ENCODE results near the gene PKN1.

PKN1 gene

DNA sequence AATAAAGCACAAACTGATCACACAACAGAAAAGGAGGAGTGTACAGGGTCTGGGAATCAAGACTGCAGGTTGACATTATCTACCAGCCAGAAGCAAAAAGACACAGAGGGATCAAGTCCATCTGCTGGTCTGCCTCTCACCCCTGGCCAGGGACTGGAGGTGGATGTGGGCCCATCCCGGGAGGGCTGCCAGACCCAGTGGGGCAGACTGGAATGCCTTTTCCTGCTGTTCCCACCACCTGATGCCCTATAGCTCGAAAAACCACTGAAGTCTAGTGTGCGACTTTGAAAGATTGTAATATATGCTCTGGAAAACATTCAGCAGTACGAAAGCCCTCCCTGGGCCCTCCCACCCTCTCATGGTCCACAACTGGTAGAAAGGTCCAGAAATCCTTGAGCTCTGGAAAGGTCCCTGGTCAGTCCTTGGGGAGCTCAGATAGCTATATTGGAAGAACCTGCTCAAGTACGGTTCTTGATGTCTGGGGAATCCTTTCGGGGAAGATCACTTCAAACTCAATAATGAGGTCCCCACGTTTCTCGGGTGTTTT is 82.5 kb downstream of the PKN1 start:
- DNase-seq (ENCODE audit: low read depth), result no peak

DNA sequence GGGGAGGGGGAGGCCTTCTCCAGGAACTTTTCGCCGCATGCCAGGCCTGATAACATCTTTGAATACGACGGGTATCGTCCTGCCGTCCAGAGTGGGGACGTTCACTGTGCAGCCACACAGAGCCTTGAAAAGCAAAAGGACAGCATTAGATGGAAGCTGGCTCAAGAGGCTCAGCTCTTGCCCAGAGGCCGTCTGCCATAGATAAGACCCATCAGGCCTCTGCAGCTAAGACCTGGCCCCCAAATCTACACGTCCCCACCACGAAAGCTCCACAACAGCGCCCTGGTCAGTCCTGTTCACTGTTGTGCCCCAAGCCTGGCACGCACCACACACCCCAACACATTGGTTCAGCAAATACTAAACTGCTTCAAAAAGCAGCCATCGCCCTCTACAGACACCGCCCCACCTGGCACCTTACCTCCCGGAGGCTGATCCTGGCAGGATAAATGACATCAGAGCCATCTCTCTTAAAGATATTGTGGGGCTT is 83.0 kb downstream of the PKN1 start:
- no peak for DNase-seq (ENCODE audit: low read depth)

DNA sequence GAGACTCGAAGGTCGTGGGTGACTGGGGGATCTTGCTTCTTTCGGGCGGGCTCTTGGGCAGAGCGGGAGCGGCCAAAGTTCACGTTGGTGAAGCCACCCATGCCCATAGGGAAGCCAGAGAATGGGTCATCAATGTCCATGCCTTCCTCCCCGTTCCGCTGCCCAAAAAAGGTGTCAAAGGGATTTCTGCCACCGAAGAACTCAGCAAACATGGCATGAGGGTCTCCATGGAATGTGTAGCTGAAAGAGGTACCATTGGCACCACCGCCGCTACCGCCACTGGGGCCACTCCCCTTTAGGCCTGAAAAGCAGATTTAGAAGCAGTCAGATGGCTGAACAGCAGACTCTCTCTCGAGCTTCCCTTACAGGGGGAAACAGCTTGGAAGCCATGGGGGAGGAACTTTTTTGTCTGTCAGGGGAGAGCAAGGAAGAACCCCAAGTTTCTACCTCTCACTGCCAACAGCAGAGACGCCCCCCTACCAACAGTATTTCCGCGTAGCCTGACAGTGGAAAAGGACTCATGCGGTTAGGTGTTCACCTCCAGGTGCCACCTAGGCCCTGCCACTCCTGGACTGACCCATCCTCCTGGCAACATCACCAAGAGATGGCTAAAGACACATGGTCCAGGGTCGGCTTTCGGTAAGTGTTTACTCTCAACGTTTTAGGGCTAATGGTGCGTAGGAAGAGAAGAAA is 83.8 kb downstream of the PKN1 start:
- no peak for DNase-seq (ENCODE audit: low read depth)

DNA sequence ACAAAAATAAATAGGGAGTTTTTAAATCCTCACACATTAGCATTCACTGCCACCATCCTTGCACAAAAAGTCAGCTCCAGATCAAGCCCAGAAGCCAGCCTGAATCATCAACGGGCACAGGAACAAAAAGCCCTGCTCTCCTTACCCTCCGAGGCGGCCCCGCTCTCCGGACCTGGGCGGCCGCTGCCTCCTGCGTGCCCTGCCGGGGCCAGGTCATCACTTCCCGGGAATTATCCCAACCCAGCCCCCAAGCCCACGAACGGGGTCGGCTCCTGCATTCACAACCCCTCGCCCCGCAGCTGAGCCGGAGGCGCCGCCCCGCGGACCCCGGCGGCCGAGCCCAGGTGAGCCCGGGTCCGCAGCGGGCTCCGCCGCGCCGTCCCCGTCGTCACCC is 84.3 kb downstream of the PKN1 start:
- no peak for DNase-seq (ENCODE audit: low read depth)

DNA sequence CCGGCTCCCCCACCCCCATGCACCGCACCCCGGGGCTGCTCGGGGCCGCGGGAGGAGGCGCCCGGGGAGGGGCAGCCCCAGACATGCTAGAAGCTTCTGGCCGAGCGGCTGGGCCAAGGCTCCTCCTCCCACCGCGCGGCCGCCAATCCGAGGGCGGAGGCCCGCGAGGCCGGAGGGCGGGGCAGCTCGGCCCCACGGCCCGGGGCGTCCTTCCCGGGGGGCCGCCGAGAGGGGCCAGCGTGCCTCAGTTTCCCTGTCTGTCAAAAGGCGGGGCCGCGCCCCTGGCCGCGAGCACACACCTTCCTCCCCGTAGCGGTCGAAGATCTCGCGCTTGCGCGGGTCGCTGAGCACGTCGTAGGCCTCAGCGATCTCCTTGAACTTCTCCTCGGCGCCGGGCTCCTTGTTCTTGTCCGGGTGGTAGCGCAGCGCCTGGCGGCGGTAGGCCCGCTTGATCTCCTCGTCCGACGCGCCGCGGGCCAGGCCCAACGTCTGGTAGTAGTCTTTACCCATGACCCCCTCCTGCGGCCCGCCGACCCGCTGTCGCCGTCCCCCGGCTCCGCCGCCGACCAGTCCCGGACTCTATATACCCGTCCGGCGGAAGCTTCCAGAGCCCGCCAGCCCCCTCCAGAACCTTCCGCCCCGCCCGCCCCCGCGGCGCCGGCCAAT is 84.9 kb downstream of the PKN1 start, which contains the start of gene DNAJB1:
Gene DNAJB1, minus strand, starts transcription at position 558 of the 666 bp plus-strand sequence. Its CDS starts 48 bp downstream, at position 510.
- DNase-seq (ENCODE audit: low read depth), result no peak

DNA sequence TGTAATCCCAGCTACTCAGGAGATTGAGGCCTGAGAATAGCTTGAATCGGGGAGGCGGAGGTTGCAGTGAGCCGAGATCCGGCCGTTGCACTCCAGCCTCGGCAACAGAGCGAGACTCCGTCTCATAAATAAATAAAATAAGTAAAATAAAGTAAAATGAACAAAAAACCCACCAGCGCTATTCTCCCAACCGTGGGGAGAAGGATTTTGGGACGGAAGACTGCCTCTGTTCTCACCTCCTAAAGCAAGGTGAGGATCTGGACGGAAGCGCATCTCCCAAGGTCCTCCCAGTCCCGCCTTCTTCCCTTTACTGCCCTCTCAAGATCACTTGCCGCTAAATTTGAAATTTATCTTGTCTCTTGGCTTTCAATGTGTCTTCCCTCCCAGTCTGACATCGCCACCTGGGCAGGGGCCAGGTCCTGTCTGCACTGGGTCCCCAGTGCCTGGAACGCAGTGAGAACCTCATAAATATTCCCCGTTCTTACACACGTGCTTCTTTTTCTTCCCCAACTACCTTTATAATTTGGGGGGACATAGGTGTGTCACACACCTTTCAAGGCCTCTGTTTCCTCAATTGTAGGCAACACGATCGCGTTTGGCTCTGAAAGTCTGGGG is 86.2 kb downstream of the PKN1 start:
- no peak for DNase-seq (ENCODE audit: low read depth)

DNA sequence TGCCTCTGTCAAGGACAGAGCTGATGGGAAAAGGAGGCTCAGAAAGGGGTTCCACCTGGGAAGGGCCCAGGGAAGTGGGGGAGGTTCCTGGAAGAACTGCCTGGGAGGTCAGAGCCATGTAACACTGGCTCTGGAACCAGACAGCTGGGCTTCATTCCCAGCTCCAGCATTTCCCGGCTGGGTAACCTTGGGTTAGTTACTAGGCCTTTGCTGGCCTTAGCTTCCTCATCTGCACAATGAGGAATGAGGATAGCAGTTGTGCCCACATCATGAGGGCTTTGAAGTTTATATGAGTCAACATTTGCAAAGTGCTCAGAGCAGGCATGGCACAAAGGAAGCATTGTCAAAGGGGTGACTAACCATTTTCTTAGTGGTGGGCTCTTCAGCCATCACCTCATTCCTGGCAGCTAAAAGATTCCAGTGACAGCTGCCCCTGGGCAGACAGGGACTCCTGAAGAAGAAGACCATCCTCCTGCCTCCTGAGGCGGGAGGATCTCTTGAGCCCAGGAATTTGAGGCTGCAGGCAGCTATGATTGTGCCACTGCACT is 86.8 kb downstream of the PKN1 start:
- no peak for DNase-seq (ENCODE audit: low read depth)

DNA sequence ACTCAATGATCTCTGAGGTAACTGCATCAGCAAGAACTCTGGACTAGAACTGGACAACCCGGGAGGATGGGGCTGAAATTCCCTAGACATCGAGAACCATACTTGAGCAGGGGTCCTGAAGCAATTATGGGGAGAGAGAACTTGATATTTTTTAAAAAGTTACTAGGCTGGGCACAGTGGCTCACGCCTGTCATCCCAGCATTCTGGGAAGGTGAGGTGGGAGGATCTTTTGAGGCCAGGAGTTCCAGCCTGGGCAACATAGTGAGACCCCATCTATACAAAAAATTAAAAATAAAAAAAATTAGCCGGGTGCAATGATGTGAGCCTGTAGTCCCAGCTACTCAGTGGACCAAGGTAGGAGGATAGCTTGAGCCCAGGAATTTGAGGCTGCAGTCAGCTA is 87.4 kb downstream of the PKN1 start:
- DNase-seq (ENCODE audit: low read depth), result no peak
